ENCODE results near the gene PDGFRB.

PDGFRB gene

DNA sequence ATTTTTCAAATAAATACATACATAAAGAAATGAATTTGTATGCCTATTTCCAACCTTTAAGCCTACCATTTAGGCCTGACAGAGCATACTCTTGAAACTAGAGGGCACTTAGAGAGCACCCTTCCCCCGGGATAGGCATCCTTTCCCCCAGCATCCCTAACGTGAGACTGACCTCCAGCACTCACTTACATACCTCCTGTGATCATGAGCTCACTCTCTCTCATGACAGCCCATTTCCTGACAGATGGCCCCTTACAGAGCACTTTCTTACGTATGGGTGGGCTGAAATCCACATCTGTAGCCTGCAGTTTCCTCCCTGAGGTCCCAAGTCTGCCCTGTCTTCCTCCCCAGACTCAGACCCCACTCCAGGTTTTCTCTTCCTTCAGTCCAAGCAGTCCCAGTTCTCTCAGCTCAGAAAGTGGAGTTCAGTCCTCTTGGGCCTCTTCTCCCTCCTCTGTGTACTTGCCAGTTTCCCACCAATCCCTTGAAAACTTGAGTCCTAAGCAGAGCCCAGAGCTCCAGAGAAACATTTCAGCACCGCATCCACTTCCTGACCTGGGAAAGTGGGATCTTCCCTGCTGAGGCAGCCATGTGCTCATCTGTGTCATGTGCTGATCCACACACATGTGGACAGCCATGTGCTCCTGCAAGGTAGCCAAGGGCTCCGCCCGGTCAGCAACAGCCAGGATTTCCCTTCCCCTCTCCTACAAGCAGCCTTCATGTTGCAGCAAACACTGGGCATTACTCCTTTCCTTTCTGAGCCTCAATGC is 8.8 kb upstream of the PDGFRB start:
- no peaks in the 10 kb centered on the region for H3K36me3 ChIP-seq (ENCODE audit: control insufficient read depth, insufficient read depth, low read length)
- H3K4me1 ChIP-seq (ENCODE audit: control insufficient read depth, insufficient read depth, low read length): peaks cover 25% of the 10 kb centered on the region
- H3K27me3 ChIP-seq (ENCODE audit: control insufficient read depth, insufficient read depth, low read length, poor library complexity, severe bottlenecking): peaks cover 59% of the 10 kb centered on the region
- no peak overlapping the region for H3K27ac ChIP-seq (ENCODE audit: insufficient read depth, low read depth, low read length, poor library complexity, severe bottlenecking)
- no peaks in the 10 kb centered on the region for H3K9me3 ChIP-seq (ENCODE audit: control insufficient read depth, low read length)
- 83 to 87% methylated on average over 6 of the region's 6 CpGs for WGBS, 2 experiments
- no peak overlapping the region for H3K4me3 ChIP-seq (ENCODE audit: insufficient read depth, low read depth, low read length)

DNA sequence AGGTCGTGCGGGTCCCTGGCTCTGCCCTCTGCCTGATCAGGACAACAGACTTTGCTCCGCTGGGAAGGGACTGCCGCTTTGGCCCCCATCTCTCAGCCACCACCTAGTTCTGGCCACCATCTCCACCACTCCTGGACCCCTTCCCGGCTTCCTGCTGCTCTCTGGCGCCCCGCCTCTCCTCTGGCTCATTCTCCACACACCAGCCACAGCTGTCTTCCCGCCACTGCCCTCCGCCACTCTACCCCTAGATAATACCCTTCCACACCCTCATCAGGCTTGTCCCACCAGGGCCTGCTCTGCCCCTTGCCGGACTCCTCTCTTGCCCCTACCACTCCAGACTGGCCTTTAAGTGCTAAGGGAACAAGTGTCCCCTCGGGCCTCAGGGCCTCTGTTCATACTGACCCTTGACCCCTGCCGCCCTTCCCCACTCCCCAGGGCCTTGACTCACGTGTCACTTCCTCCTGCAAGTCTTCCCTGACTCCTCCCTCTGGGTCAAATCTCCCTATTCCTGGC is 8.0 kb upstream of the PDGFRB start:
- Histone ChIP-seq H3K27ac (ENCODE audit: insufficient read depth, low read depth, low read length, poor library complexity, severe bottlenecking) (no peak overlapping the region), H3K36me3 (ENCODE audit: control insufficient read depth, insufficient read depth, low read length) (no peaks in the 10 kb centered on the region), H3K4me1 (ENCODE audit: control insufficient read depth, insufficient read depth, low read length) (peaks cover 25% of the 10 kb centered on the region), H3K9me3 (ENCODE audit: control insufficient read depth, low read length) (no peaks in the 10 kb centered on the region), H3K4me3 (ENCODE audit: insufficient read depth, low read depth, low read length) (no peak overlapping the region), H3K27me3 (ENCODE audit: control insufficient read depth, insufficient read depth, low read length, poor library complexity, severe bottlenecking) (peaks cover 51% of the 10 kb centered on the region)
- WGBS, 2 experiments: 62 to 63% methylated on average over 13 of the region's 13 CpGs

DNA sequence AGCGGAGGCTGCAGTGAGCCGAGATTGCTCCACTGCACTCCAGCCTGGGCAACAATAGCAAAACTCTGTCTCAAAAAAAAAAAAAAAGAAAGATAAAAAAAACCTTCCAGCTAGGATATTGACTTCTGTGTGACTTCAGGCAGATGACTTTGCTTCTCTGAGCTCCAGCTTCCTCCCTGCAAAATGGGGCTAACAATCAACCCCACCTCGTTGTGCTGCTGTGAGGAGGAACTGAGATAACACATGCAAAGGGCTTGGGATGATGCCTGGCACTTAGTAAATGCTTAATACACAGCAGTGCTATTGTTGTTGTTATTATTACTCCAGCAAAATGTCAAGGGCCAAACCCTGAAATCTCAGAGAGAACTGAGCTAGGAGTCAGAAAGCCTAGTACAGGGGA is 7.4 kb upstream of the PDGFRB start:
- H3K9me3 ChIP-seq (ENCODE audit: control insufficient read depth, low read length): no peaks in the 10 kb centered on the region
- WGBS, 2 experiments: 90 to 92% methylated on average over 3 of the region's 3 CpGs
- H3K27me3 ChIP-seq (ENCODE audit: control insufficient read depth, insufficient read depth, low read length, poor library complexity, severe bottlenecking): peaks cover 46% of the 10 kb centered on the region
- H3K4me3 ChIP-seq (ENCODE audit: insufficient read depth, low read depth, low read length): no peak overlapping the region
- no peaks in the 10 kb centered on the region for H3K36me3 ChIP-seq (ENCODE audit: control insufficient read depth, insufficient read depth, low read length)
- H3K27ac ChIP-seq (ENCODE audit: insufficient read depth, low read depth, low read length, poor library complexity, severe bottlenecking): no peak overlapping the region
- H3K4me1 ChIP-seq (ENCODE audit: control insufficient read depth, insufficient read depth, low read length): peaks cover 25% of the 10 kb centered on the region

DNA sequence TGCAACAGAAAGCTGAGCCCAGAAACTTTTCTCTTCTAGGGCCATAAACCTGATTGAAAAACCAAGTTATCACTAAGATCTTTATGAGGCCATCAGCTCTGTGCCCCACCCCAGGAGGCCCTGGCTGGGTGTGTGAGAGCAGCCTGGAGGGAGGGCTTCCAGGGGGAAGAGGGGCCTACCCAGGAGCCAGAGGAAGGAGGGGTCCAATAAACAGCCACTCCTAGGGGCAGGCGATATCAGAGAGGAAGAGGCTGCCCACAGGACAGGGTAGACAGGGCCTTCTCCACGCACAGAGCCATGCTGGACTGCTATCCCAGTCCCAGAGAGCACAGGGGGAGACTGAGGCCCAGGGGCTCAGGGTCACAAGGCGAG is 6.5 kb upstream of the PDGFRB start:
- H3K27ac ChIP-seq (ENCODE audit: insufficient read depth, low read depth, low read length, poor library complexity, severe bottlenecking): no peak overlapping the region
- H3K4me1 ChIP-seq (ENCODE audit: control insufficient read depth, insufficient read depth, low read length): peaks cover 18% of the 10 kb centered on the region
- H3K27me3 ChIP-seq (ENCODE audit: control insufficient read depth, insufficient read depth, low read length, poor library complexity, severe bottlenecking): peaks cover 37% of the 10 kb centered on the region
- H3K36me3 ChIP-seq (ENCODE audit: control insufficient read depth, insufficient read depth, low read length): no peaks in the 10 kb centered on the region
- no peak overlapping the region for H3K4me3 ChIP-seq (ENCODE audit: insufficient read depth, low read depth, low read length)
- H3K9me3 ChIP-seq (ENCODE audit: control insufficient read depth, low read length): no peaks in the 10 kb centered on the region
- 87 to 96% methylated on average over 3 of the region's 3 CpGs for WGBS, 2 experiments

DNA sequence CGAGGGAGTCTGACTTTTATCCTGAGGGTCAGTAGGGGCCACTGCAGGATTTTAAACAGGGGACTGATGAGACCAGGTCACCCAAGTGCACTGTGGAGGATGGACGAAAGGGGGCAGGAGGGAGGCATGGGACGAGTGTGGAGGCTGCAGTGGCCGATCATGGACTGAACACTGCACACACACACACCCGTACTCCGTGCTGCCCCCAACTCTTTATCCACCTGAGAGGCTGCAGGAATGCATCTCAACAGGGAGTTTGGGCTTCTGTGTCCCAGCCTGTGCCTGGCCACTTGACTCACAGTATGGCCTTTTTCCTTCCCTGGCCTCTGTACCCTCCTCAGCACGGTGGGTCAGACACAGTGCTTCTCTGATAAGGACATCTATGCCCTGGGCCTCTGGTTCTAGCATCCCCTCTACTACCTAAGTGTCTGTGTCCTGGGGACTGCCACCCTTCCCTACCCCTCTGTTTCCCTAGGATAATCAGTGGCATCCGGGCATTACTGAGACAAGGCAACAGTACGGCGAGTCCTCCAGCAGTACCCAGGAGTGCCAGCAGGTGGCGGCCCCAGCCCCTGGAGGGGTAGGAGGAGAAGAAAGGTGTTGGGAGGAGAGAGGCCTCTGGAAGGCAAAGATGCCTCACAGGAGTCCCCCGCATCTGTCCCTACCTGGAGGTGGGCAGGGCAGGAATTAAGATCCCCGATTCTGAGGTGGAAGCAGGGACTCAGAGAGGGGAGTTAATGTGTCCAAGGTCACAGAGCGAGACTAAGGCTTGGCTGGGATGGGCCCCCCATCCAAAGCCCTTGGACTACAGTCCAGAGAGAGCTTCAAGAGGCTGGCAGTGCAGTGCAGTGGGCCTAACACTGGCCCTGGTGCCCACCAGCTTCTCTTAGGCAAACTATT is 5.8 kb upstream of the PDGFRB start:
- H3K36me3 ChIP-seq (ENCODE audit: control insufficient read depth, insufficient read depth, low read length): no peaks in the 10 kb centered on the region
- H3K4me1 ChIP-seq (ENCODE audit: control insufficient read depth, insufficient read depth, low read length): peaks cover 18% of the 10 kb centered on the region
- WGBS, 2 experiments: 21% methylated on average over 14 of the region's 14 CpGs
- H3K9me3 ChIP-seq (ENCODE audit: control insufficient read depth, low read length): no peaks in the 10 kb centered on the region
- no peak overlapping the region for H3K4me3 ChIP-seq (ENCODE audit: insufficient read depth, low read depth, low read length)
- H3K27me3 ChIP-seq (ENCODE audit: control insufficient read depth, insufficient read depth, low read length, poor library complexity, severe bottlenecking): peaks cover 30% of the 10 kb centered on the region
- H3K27ac ChIP-seq (ENCODE audit: insufficient read depth, low read depth, low read length, poor library complexity, severe bottlenecking): no peak overlapping the region

DNA sequence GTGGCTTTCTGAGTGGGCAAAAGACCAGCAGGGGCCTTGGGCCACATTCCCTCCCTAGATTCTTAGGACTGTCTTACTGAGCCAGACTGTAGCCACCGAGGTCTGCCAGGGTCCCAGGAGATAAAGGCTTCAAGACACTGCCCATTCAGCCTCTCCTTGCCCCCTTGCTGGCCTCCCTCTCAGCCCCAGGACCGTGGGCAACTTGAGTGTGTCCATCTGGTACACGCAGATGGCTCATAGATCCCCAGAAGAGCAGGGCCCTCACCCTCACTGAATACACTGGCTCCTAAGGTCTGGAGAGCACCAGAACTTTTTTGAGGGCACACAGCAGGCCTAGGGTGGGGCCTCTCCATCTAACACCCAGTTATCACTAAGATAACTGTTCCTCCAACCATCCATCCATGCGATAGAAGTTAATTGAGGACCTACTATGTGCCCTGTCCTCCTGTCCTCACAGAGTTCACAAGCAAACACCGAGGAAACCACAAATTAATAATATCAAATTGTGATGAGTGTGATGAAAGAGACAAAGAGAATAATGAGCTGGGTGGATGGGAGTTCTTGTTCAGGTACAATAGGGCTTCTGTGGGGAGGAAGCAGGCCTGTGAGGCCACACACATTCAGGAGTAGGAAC is 4.9 kb upstream of the PDGFRB start:
- Histone ChIP-seq H3K27me3 (ENCODE audit: control insufficient read depth, insufficient read depth, low read length, poor library complexity, severe bottlenecking) (peaks cover 21% of the 10 kb centered on the region), H3K4me1 (ENCODE audit: control insufficient read depth, insufficient read depth, low read length) (peaks cover 18% of the 10 kb centered on the region), H3K4me3 (ENCODE audit: insufficient read depth, low read depth, low read length) (no peak overlapping the region), H3K36me3 (ENCODE audit: control insufficient read depth, insufficient read depth, low read length) (no peaks in the 10 kb centered on the region), H3K27ac (ENCODE audit: insufficient read depth, low read depth, low read length, poor library complexity, severe bottlenecking) (no peak overlapping the region), H3K9me3 (ENCODE audit: control insufficient read depth, low read length) (no peaks in the 10 kb centered on the region)
- WGBS, 2 experiments: 82 to 91% methylated on average over 4 to 5 of the region's 5 CpGs

DNA sequence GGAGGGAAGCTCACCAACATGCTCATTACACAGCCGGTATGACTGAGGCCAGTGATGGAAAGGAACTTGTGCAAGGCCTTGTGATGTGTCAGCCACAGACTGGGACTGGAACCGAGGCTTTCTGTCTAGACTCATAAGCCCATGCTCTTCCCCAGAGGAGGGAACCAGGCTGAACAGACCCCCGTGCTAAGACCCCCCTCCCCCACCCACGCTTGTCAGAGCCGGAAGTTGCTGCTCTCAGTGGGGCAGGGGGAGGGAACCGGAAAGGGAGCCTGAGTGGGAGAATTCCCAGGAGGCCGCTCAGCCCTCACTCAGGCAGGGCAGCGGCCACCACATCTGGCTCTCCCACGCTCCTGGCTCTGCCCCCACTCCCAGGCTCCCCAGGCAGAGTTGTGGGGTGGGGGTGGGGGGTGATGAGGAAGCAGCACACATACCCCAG is 4.1 kb upstream of the PDGFRB start:
- Histone ChIP-seq H3K4me1 (ENCODE audit: control insufficient read depth, insufficient read depth, low read length) (peaks cover 21% of the 10 kb centered on the region), H3K9me3 (ENCODE audit: control insufficient read depth, low read length) (no peaks in the 10 kb centered on the region), H3K4me3 (ENCODE audit: insufficient read depth, low read depth, low read length) (no peak overlapping the region), H3K36me3 (ENCODE audit: control insufficient read depth, insufficient read depth, low read length) (no peaks in the 10 kb centered on the region), H3K27ac (ENCODE audit: insufficient read depth, low read depth, low read length, poor library complexity, severe bottlenecking) (no peak overlapping the region), H3K27me3 (ENCODE audit: control insufficient read depth, insufficient read depth, low read length, poor library complexity, severe bottlenecking) (peaks cover 13% of the 10 kb centered on the region)
- 63 to 66% methylated on average over 9 of the region's 9 CpGs for whole genome bisulfite sequencing, 2 experiments

DNA sequence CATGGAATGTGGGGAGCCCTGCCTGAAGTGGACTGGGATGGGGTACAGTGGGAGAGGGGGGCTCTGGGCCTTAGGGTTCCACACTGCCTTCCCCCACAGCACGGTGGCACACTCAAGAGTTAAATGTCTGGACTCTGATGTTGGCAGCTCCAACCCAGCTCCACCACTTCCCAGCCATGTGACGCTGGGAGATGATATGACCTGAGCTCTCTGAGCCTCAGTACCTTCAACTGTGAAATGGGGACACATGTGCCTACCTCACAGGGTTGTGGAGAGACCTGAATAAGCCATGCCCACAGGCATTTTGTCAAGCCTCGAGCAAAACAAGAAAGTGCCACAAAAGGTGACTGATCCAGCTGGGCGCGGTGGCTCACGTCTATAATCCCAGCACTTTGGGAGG is 3.4 kb upstream of the PDGFRB start:
- no peak overlapping the region for H3K4me3 ChIP-seq (ENCODE audit: insufficient read depth, low read depth, low read length)
- H3K27ac ChIP-seq (ENCODE audit: insufficient read depth, low read depth, low read length, poor library complexity, severe bottlenecking): no peak overlapping the region
- no peaks in the 10 kb centered on the region for H3K9me3 ChIP-seq (ENCODE audit: control insufficient read depth, low read length)
- 88 to 95% methylated on average over 6 of the region's 6 CpGs for WGBS, 2 experiments
- H3K36me3 ChIP-seq (ENCODE audit: control insufficient read depth, insufficient read depth, low read length): no peaks in the 10 kb centered on the region
- peaks cover 6% of the 10 kb centered on the region for H3K27me3 ChIP-seq (ENCODE audit: control insufficient read depth, insufficient read depth, low read length, poor library complexity, severe bottlenecking)
- H3K4me1 ChIP-seq (ENCODE audit: control insufficient read depth, insufficient read depth, low read length): peaks cover 26% of the 10 kb centered on the region

DNA sequence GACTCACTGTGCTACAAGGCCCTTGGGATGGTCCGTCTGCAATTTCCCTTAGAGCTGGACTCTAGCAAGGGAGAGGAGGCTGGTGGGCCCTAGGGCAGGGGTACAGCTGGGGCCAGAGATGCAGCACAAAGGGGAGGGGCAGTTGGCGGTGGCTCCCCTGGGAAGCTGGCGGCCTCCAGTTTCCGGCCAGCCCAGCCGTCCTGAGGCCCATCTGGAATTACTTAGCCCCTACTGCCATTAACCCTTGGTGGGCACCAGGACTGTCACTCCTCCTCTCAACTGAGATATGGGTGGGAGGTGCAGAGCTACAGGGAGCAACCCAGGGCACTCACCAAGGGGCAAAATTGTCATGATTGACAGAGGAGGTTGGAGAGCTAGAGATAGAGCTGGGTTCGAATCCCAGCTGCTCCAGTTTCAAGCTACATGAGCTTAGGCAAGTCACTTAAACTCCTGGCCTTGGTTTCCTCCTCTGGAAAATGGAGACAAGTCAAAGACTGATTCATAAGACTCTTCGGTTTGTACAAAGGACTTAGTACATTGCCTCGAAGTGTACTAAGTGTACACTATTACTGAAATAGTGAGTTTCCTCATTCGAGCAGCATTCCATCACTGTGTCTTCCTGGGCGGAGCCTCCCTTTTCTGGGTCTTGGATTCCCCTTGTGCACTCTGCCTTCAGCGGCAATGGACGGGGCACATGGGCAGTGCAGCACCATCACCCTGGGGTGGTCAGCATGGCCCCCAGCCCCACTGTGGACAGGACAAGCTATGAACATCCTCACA is 2.7 kb upstream of the PDGFRB start:
- H3K27ac ChIP-seq (ENCODE audit: insufficient read depth, low read depth, low read length, poor library complexity, severe bottlenecking): no peak overlapping the region
- 72 to 78% methylated on average over 12 of the region's 12 CpGs for WGBS, 2 experiments

More for the DNA sequence above, 2.7 kb upstream of the PDGFRB start:
- H3K36me3 ChIP-seq (ENCODE audit: control insufficient read depth, insufficient read depth, low read length): no peaks in the 10 kb centered on the region
- no peaks in the 10 kb centered on the region for H3K9me3 ChIP-seq (ENCODE audit: control insufficient read depth, low read length)
- H3K27me3 ChIP-seq (ENCODE audit: control insufficient read depth, insufficient read depth, low read length, poor library complexity, severe bottlenecking): peaks cover 3% of the 10 kb centered on the region
- H3K4me1 ChIP-seq (ENCODE audit: control insufficient read depth, insufficient read depth, low read length): peaks cover 22% of the 10 kb centered on the region
- H3K4me3 ChIP-seq (ENCODE audit: insufficient read depth, low read depth, low read length): no peak overlapping the region

All from ectodermal cell (in vitro differentiated cells).